Measurements from ENCODE around the gene TRIOBP.

The TRIOBP gene

GRCh38 chr22:37818409-37819104 lies 121.7 kb downstream of the TRIOBP start:
- in situ Hi-C loops (cut with MboI; ENCODE audit: low sequenced_read_pairs) = no loop called here

- in situ Hi-C loops (cut with MboI; ENCODE audit: low sequenced_read_pairs) = no loop called here
Observed at GRCh38 chr22:37819105-37819433, 122.2 kb downstream of the TRIOBP start.

GRCh38 chr22:37820350-37820749 lies 123.5 kb downstream of the TRIOBP start:
- in situ Hi-C loops (cut with MboI; ENCODE audit: low sequenced_read_pairs) = no loop called here

GRCh38 chr22:37822079-37822833 lies 125.4 kb downstream of the TRIOBP start:
- in situ Hi-C loops (cut with MboI; ENCODE audit: low sequenced_read_pairs) = no loop called here

GRCh38 chr22:37823134-37823985 lies 126.5 kb downstream of the TRIOBP start, which contains the start of gene GALR3:
Gene GALR3, plus strand, starts transcription at chr22:37823382. Its CDS starts 25 bp downstream, at chr22:37823407.
- in situ Hi-C loops (cut with MboI; ENCODE audit: low sequenced_read_pairs) = no loop called here

GRCh38 chr22:37824674-37825641 lies 128.1 kb downstream of the TRIOBP start:
- in situ Hi-C loops (cut with MboI; ENCODE audit: low sequenced_read_pairs) = no loop called here
